AG09309 (cell line): ENCODE data around the gene ZNF792.
"Not testable (repeated sequence)": the region's sequence is repeated elsewhere in the genome, so short reads cannot be mapped to it uniquely, and the experiment has no call there.

ENCODE experiments used
- DNase-seq: peaks from one replicate; pipeline ENCODE4 v3.0.0-alpha.2; 2010; ENCODE audit warnings: low read depth
- H3K4me3 ChIP-seq: 2 replicates; pipeline ENCODE4 v1.5.1; 2011; ENCODE audit warnings: mild to moderate bottlenecking, low read depth, low read length, moderate library complexity; ENCODE audit not compliant: control insufficient read depth
- TF ChIP-seq, protein P1 (sequence below): IDR thresholded peaks from 2 replicates; pipeline ENCODE4 v1.5.1; 2011; ENCODE audit warnings: mild to moderate bottlenecking, low read depth, low read length, inconsistent platforms; ENCODE audit not compliant: insufficient read depth, control insufficient read depth; ENCODE audit errors: missing control alignments

Gene ZNF792

DNA sequence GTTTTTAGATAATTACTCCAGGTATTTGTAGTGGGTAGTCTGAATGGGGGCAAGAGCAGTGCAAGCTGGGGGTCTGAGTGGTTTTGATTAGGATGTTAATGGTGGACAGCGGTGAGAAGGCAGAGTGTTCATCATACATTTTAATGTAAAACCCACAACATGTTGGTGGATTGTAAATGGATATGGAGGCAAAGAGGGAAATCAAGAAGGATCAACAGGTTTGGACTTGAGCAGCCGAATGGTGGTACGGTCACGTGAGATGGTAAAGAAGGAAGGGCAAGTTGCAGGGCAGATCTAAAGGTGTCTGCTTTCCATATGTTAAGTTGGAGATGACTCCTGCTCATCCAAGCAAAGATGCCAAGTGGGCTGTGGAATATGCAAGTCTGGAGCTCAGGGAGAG lies 27.8 kb downstream of the ZNF792 start:
- H3K4me3 ChIP-seq = no peak overlapping the region
- TF ChIP-seq, protein P1, sequence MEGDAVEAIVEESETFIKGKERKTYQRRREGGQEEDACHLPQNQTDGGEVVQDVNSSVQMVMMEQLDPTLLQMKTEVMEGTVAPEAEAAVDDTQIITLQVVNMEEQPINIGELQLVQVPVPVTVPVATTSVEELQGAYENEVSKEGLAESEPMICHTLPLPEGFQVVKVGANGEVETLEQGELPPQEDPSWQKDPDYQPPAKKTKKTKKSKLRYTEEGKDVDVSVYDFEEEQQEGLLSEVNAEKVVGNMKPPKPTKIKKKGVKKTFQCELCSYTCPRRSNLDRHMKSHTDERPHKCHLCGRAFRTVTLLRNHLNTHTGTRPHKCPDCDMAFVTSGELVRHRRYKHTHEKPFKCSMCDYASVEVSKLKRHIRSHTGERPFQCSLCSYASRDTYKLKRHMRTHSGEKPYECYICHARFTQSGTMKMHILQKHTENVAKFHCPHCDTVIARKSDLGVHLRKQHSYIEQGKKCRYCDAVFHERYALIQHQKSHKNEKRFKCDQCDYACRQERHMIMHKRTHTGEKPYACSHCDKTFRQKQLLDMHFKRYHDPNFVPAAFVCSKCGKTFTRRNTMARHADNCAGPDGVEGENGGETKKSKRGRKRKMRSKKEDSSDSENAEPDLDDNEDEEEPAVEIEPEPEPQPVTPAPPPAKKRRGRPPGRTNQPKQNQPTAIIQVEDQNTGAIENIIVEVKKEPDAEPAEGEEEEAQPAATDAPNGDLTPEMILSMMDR = no peak
- no peak for DNase-seq

DNA sequence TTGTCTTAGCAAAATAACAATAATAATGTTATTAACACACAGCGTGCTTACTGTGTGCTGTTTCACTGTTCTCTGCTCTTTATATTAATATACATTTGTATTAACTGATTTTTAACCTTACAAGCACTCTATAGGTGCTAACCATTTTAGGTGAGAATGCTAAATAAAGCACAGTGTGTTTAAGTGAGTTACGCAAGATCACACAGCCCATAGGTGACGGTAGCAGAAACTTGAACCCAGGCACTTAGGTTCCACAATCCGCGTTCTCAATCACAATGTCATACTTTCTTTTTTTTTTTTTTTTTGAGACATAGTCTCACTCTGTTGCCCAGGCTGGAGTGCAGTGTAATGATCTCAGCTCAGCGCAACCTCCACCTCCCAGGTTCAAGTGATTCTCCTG lies 31.5 kb downstream of the ZNF792 start:
- DNase-seq = no peak
- H3K4me3 ChIP-seq = no peak overlapping the region
- TF ChIP-seq, protein P1 = no peak

DNA sequence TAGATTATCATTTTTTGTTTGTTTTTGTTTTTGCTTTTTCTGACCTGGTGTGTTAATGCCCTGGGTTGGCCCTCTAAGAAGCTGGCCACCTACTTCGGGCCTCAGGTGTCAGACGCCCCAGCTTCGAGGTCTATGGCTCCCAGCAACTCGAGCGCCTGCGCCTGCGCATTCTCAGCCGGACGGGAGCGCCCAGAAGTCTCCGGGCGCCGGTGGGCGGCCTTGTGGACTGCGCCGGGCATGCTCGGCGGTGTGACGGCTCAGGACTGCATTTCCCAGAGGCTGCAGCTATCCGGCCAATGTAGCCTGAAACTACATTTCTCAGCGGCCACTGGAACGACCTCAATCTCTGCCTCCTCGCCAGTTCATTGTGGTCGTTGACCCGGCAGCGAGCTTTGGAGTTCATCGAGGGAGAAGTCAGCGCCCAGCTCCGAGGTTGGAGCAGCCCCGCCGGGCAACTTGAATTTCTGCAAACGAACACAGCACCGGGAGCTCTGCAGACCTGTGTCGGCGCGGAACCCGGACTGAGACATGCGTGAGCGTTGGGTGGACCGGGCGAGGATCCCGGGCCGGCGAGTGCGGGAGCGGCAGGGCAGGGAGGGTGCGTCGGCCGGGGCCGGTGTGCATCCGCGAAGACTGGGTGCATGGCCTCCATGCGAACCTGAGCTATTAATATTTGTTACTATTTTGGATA lies 37.2 kb downstream of the ZNF792 start, which contains the start of gene ZNF30:
ZNF30 (plus strand) TSS at position 219 of the 691 bp plus-strand sequence. CDS start 3,045 bp downstream, outside the sequence.
- peak; percentile 53 for DNase-seq
- H3K4me3 ChIP-seq = peak within 1 kb of the TSS; percentile 56
- TF ChIP-seq, protein P1 = no peak

DNA sequence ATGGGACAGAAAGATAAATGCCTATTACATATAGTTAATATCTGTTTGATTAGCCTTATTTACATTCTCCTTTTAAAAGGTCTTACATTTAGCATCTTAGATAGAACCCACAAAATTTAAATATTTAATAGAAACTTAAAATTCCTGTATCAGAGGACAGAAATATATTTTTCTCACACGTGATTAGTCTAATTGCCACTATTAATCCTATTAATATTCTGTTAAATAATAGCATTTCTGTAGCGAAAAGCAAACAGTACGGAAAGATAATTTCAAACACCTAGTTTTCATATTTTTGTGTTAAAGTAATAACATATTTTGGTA lies 37.7 kb downstream of the ZNF792 start:
- TF ChIP-seq, protein P1 = no peak
- H3K4me3 ChIP-seq = no peak overlapping the region

DNA sequence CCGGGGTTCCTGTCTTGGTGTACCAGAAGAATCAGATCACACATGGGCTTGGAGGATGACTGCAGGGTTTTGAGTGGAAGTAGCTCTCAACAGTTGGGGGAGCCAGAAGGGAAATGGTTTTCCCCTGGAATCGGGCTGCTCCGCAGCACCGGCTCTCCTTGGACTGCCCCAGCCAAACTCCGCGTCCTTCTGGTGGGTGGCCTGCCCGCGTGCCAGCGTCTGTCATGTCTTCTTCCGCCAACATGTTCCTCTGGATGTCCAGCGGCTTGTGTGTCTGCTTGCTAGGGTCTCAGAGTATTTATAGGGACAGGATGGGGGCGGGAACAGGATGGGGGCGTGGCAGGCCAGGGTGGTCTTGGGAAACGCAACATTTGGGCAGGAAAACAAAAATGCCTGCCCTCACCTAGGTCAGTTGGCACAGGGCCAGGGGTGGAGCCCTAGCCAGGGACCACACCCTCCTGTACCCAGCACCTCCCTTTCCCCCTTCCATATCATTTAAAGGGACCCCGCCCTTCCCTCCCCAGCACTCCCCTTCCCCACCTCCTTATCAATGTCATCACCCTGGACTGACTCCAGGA lies 38.7 kb downstream of the ZNF792 start:
- TF ChIP-seq, protein P1 = no peak
- no peak overlapping the region for H3K4me3 ChIP-seq
- no peak for DNase-seq

More for the DNA sequence above, 37.7 kb downstream of the ZNF792 start:
- no peak for DNase-seq

DNA sequence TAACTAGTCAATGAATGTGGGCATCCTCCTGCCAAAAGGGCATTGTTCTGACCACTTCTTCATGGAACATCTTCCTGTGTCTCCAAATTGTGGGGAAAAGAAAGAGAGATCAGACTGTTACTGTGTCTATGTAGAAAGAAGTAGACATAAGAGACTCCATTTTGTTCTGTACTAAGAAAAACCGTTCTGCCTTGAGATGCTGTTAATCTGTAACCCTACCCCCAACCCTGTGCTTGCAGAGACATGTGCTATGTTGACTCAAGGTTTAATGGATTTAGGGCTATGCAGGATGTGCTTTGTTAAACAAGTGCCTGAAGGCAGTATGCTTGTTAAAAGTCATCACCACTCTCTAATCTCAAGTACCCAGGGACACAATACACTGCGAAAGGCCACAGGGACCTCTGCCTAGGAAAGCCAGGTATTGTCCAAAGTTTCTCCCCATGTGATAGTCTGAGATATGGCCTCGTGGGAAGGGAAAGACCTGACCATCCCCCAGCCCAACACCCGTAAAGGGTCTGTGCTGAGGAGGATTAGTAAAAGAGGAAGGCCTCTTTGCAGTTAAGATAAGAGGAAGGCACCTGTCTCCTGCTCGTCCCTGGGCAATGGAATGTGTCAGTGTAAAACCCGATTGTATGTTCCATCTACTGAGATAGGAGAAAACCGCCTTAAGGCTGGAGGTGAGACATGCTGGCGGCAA lies 43.8 kb downstream of the ZNF792 start:
- DNase-seq = not testable (repeated sequence)

DNA sequence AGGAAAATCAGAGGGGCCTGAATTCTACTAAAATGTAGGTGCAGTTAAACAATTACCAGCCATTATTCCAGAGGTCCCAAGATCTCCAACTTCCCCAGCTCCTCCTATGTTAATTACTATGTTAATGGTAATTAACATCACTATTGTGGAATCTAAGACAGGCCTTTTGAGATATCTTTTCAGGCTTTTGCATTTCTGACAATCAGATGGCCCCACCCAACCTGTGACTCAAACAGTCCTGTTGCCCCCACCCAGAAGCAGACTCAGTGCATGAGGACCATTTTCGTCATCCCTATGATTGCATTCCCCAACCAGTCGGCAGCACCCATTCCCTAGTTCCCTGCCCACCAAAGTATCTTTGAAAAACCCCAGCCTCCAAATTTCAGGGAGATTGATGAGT lies 45.8 kb downstream of the ZNF792 start:
- DNase-seq = no peak
- no peak overlapping the region for H3K4me3 ChIP-seq
- TF ChIP-seq, protein P1 = no peak

More for the DNA sequence above, 43.8 kb downstream of the ZNF792 start:
- not testable (repeated sequence) for H3K4me3 ChIP-seq

DNA sequence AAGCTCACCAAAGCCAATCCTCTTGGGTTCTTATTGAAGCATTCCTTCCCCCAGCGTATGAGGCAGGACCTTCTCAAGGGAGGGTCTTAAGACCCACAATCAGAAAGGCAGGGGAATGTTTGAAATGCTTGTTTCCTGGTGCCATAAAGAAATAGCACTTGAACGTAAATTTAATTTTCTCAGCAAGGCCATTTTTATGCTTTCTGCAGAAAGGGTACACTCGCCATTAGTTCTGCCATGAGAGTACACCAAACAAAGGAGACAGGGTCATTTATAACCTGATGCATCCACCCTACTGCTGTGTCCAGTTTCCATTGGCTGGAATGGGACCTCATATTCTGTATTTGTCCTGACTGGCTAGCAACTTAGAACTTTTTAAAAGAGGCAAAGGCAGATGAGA lies 46.9 kb downstream of the ZNF792 start:
- not testable (repeated sequence) for H3K4me3 ChIP-seq, DNase-seq
